Motor neuron (in vitro differentiated cells): ENCODE measurements around the gene SIPA1L3. TPM values are rescaled to one million over a fixed set of nuclear protein-coding genes. Genes with fewer than 3 reads are reported as not detected.

Experiments used
- ATAC-seq, 8 experiments: fragments of 200-7000 bp; cut with Tn5 transposase; replicated peaks in 6 of 8; 2 replicates each; pipeline ENCODE4 v1.8.0; 2021; ENCODE audit warnings: mild to moderate bottlenecking in 8 of 8, moderate library complexity in 8 of 8
- H3K27ac ChIP-seq, 2 donors: fragments of 250-450 bp; sonication (Bioruptor Pico); 2 replicates each; pipeline ENCODE4 v1.9.0; 2021; ENCODE audit warnings: antibody characterized with exemption in 2 of 2, mild to moderate bottlenecking in 2 of 2, moderate library complexity in 1 of 2
- H3K4me1 ChIP-seq, 2 donors: fragments of 250-450 bp; sonication (Bioruptor Pico); replicated peaks in 1 of 2; 2 replicates each; pipeline ENCODE4 v1.6.1; 2021; ENCODE audit warnings: antibody characterized with exemption in 2 of 2, mild to moderate bottlenecking in 2 of 2, moderate library complexity in 1 of 2
- H3K4me3 ChIP-seq, 5 donors: fragments of 250-450 bp; sonication (Bioruptor Pico); 2 replicates each; pipeline ENCODE4 v1.9.0; 2021; ENCODE audit warnings: antibody characterized with exemption in 5 of 5, mild to moderate bottlenecking in 5 of 5, moderate library complexity in 4 of 5
- WGBS, 10 experiments: fragments of 450-650 bp; shearing (Covaris generic); methylation state at CpG; one replicate each; pipeline ENCODE4 v1.0.0; 2022; 5-methylcytosine and 5-hydroxymethylcytosine counted together
- in situ Hi-C, 9 experiments: fragments of 400-800 bp; cut with MboI; loops; one replicate each; pipeline ENCODE4 v1.15.0; 2021; ENCODE audit warnings: low sequenced_read_pairs in 9 of 9, low pct_unique_long_range_greater_than_20kb in 2 of 9; ENCODE audit not compliant: unreplicated experiment in 9 of 9
- total RNA-seq, 8 experiments: library from RNA; unstranded; fragments of 300-600 nt; gene quantifications; 2 replicates each; pipeline versions ENCODE4 v1.2.3 to v1.2.4, GENCODE V29; 2022

Gene SIPA1L3
- total RNA-seq, 8 experiments from 2014 or later: 8.5 to 22.1 (median 15.1) TPM

- no peak for ATAC-seq
- H3K4me1 ChIP-seq: no peaks in the 10 kb centered on the region
- in situ Hi-C loops: no loop called here
- H3K4me3 ChIP-seq: no peak overlapping the region
- 100% methylated on average over 1 to 2 of the region's 25 CpGs; no CpG with 5 or more reads in 7 of the 10 experiments for WGBS, 10 experiments
- H3K27ac ChIP-seq: no peak overlapping the region
Observed at GRCh38 chr19:38164526-38164925, 257.5 kb downstream of the SIPA1L3 start.

- Histone ChIP-seq H3K27ac (no peak overlapping the region), H3K4me3 (no peak overlapping the region), H3K4me1 (peaks cover 0 to 6% of the 10 kb centered on the region in 2 donors)
- ATAC-seq: no peak
- in situ Hi-C loops: no loop called here
- 95 to 100% (median 100%) methylated on average over 1 to 5 of the region's 6 CpGs; no CpG with 5 or more reads in 3 of the 10 experiments for WGBS, 10 experiments
Observed at GRCh38 chr19:38165335-38165734, 258.3 kb downstream of the SIPA1L3 start.

- 60 to 92% (median 68%) methylated on average over 1 to 4 of the region's 4 CpGs; no CpG with 5 or more reads in 1 of the 10 experiments for whole genome bisulfite sequencing, 10 experiments
- no peak for ATAC-seq
- Histone ChIP-seq H3K4me3 (no peak overlapping the region), H3K4me1 (peaks cover 0 to 6% of the 10 kb centered on the region in 2 donors), H3K27ac (no peak overlapping the region)
- in situ Hi-C loops: no loop called here
Observed at GRCh38 chr19:38168637-38169036, 261.6 kb downstream of the SIPA1L3 start.

GRCh38 chr19:38170334-38170733 lies 263.3 kb downstream of the SIPA1L3 start:
- in situ Hi-C loops: no loop called here

GRCh38 chr19:38172001-38172400 lies 265.0 kb downstream of the SIPA1L3 start:
- no peak overlapping the region for H3K27ac ChIP-seq
- peaks cover 0 to 6% of the 10 kb centered on the region in 2 donors for H3K4me1 ChIP-seq
- ATAC-seq: no peak
- H3K4me3 ChIP-seq: no peak overlapping the region
- in situ Hi-C loops: no loop called here
- 80 to 100% (median 100%) methylated on average over 1 to 3 of the region's 8 CpGs; no CpG with 5 or more reads in 3 of the 10 experiments for WGBS, 10 experiments

More at GRCh38 chr19:38170334-38170733, 263.3 kb downstream of the SIPA1L3 start:
- H3K4me1 ChIP-seq: peaks cover 0 to 6% of the 10 kb centered on the region in 2 donors
- peak in 3 of 8 experiments; percentile 6 to 34 (median 28) for ATAC-seq
- WGBS, 10 experiments: 49 to 100% (median 71%) methylated on average over 1 to 7 of the region's 12 CpGs; no CpG with 5 or more reads in 5 of the 10 experiments
- H3K27ac ChIP-seq: no peak overlapping the region
- no peak overlapping the region for H3K4me3 ChIP-seq

GRCh38 chr19:38173291-38174041 lies 266.5 kb downstream of the SIPA1L3 start:
- Histone ChIP-seq H3K4me3 (no peak overlapping the region), H3K27ac (no peak overlapping the region), H3K4me1 (peaks cover 0 to 6% of the 10 kb centered on the region in 2 donors)
- in situ Hi-C loops: no loop called here
- ATAC-seq: peak; percentile 62 to 98 (median 82)
- 47 to 100% (median 100%) methylated on average over 1 to 3 of the region's 22 CpGs; no CpG with 5 or more reads in 7 of the 10 experiments for WGBS, 10 experiments

- 40 to 89% methylated on average over 1 to 3 of the region's 6 CpGs; no CpG with 5 or more reads in 8 of the 10 experiments for WGBS, 10 experiments
- H3K4me1 ChIP-seq: no peaks in the 10 kb centered on the region
- ATAC-seq: no peak
- no peak overlapping the region for H3K27ac ChIP-seq
- no peak overlapping the region for H3K4me3 ChIP-seq
- in situ Hi-C loops: no loop called here
Observed at GRCh38 chr19:38175422-38175821, 268.4 kb downstream of the SIPA1L3 start.

- Histone ChIP-seq H3K4me3 (no peak overlapping the region), H3K27ac (no peak overlapping the region), H3K4me1 (peaks cover 15 to 16% of the 10 kb centered on the region in 2 donors)
- in situ Hi-C loops: no loop called here
- WGBS, 10 experiments: 69 to 100% (median 95%) methylated on average over 1 to 3 of the region's 3 CpGs
- no peak for ATAC-seq
Observed at GRCh38 chr19:38180071-38180470, 273.1 kb downstream of the SIPA1L3 start.

- 66 to 94% (median 78%) methylated on average over 1 to 6 of the region's 21 CpGs; no CpG with 5 or more reads in 6 of the 10 experiments for WGBS, 10 experiments
- peaks cover 15 to 16% of the 10 kb centered on the region in 2 donors for H3K4me1 ChIP-seq
- no peak overlapping the region for H3K27ac ChIP-seq
- in situ Hi-C loops: no loop called here
- ATAC-seq: peak in 7 of 8 experiments; percentile 8 to 42 (median 29)
- no peak overlapping the region for H3K4me3 ChIP-seq
Observed at GRCh38 chr19:38182536-38183210, 275.7 kb downstream of the SIPA1L3 start.

- Histone ChIP-seq H3K27ac (peak overlapping the region in 1 of 2 donors; percentile 9), H3K4me3 (peak overlapping the region in 3 of 5 donors; percentile 5 to 17 (median 14)), H3K4me1 (peaks cover 15 to 16% of the 10 kb centered on the region in 2 donors)
- 0 to 20% (median 10%) methylated on average over 1 to 13 of the region's 30 CpGs; no CpG with 5 or more reads in 7 of the 10 experiments for WGBS, 10 experiments
- in situ Hi-C loops: no loop called here
- peak; percentile 76 to 95 (median 88) for ATAC-seq
Observed at GRCh38 chr19:38183251-38183897, 276.4 kb downstream of the SIPA1L3 start.

GRCh38 chr19:38184815-38185214 lies 277.8 kb downstream of the SIPA1L3 start:
- Histone ChIP-seq H3K4me1 (peaks cover 15 to 16% of the 10 kb centered on the region in 2 donors), H3K4me3 (no peak overlapping the region), H3K27ac (no peak overlapping the region)
- in situ Hi-C loops: no loop called here
- ATAC-seq: no peak
- 67 to 100% (median 91%) methylated on average over 1 to 7 of the region's 9 CpGs; no CpG with 5 or more reads in 4 of the 10 experiments for WGBS, 10 experiments

- no peak for ATAC-seq
- 100% methylated on average over 1 of the region's 10 CpGs; no CpG with 5 or more reads in 8 of the 10 experiments for WGBS, 10 experiments
- in situ Hi-C loops: no loop called here
- Histone ChIP-seq H3K27ac (no peak overlapping the region), H3K4me3 (no peak overlapping the region), H3K4me1 (peaks cover 15 to 16% of the 10 kb centered on the region in 2 donors)
Observed at GRCh38 chr19:38185562-38185961, 278.6 kb downstream of the SIPA1L3 start.

GRCh38 chr19:38190061-38190460 lies 283.1 kb downstream of the SIPA1L3 start:
- in situ Hi-C loops: no loop called here
- Histone ChIP-seq H3K4me1 (no peaks in the 10 kb centered on the region), H3K27ac (no peak overlapping the region), H3K4me3 (no peak overlapping the region)
- ATAC-seq: peak in 5 of 8 experiments; percentile 60 to 97 (median 63)
- 20 to 100% (median 80%) methylated on average over 1 to 3 of the region's 6 CpGs; no CpG with 5 or more reads in 3 of the 10 experiments for WGBS, 10 experiments
